Measurements from ENCODE around the gene TRAPPC2L.

TRAPPC2L gene

DNA sequence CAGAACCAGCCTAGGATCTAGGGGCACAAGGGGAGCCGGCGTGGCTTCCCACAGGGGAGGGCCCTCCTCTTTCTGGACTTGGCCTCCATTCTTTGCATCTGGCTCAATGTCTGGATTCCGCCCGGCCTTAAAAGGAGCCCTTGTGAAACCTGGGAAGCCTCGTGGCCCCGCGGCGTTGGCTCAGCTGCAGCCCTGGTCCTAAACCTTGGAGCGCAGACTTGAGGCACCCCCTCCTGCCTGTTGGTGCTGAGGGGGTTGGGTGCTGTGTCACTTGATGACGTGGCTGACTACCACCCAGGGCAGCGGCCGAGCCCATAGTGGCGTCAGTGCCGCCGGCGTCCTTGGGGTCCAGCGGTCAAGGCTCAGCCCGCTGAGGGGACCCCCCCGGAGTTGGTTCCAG is 4.4 kb downstream of the TRAPPC2L start:
- no peak for DNase-seq (ENCODE audit: low spot score)

DNA sequence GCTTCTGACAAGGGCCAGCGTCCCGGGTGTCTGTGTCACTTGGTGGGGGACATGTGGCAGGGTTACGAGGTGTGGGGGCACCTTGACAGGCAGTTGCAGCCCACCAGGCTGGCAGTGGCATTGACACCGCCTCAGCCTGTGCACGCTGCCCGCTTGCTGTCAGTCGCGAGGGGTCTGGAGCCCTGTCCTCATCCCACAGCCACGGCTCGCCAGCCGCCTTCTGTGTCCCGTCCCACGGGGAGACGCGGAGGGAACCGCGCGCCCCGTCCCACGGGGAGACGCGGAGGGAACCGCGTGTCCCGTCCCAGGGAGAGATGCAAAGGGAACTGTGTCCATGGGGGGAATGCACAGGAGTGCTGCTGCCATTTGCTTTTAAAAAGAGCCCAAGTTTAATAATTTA is 6.0 kb downstream of the TRAPPC2L start:
- DNase-seq (ENCODE audit: low spot score): no peak

DNA sequence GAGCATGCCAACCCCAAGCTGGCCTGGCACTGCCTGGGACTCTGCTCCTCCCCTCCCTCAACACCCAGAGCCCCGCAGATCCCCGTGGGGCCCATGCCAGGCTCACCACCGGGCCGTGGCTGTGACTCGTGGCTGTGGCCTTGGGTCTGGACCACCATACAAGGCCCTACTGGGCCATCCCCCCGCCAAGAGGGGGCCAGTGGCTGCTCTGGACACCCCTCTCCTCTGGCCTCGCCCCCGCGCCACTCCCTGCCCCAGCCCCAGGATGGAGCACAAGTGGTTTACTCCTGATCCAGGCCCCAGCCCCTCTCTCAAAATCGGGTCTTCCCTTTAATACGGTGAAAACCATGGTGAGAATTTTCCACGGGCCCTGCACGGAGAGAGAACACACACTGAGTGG is 6.5 kb downstream of the TRAPPC2L start:
- no peak for DNase-seq (ENCODE audit: low spot score)

DNA sequence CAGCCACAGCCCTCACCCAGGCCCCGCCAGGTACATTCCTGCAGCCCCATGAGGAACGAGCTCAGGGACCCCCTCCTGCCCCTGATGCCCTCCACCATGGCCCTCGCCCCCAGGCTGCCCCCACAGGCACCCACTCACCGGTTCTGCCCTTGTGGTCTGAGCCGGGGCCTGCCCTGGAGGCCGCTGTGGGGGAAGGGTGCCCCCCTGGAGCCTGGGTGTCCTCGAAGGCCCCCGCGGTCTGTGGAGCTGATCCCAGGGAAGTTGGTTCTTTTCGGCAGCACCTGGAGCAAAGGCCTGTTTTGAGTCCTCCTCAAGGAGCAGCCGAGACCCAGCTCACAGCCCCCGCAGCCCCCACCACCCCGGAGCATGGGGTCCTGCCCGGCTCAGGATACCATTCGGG is 7.2 kb downstream of the TRAPPC2L start:
- DNase-seq (ENCODE audit: low spot score): no peak

DNA sequence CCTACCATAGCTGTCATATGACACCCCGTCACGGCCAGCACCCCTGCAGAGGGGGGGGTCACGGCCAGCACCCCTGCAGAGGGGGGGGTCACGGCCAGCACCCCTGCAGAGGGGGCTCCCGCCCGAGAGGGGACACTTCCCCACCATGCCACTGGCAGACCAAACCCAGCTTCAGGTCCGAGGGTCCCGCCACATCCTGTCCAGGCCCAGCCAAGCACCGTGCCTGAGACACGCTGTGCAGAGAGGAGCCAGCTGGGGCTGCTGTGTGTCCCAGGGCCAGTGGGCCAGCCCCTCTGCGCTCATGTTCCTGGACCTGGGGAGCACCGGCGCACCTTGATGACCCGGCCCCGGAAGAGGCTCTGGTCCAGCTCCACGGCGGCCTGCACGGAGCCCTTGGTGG is 7.6 kb downstream of the TRAPPC2L start:
- no peak for DNase-seq (ENCODE audit: low spot score)

DNA sequence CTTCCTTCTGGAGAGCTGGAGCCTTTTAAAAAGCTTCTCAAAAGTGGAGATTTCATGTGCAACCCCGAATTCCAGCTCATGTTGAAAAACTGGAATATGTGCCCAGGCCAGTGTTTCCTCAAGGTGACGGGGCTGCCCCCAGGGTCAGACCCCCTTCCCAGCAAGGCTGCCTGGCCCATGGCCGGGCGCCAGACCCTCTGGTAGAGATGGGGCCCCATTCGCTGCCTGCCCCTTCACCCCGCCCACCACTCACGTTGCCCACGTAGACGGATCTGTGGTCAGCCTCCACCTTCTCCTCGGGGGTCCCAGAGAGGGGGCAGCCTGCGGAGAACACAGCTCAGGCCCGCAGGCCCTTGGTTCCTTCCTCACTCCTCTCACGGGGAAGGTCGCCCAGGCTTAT is 8.4 kb downstream of the TRAPPC2L start:
- DNase-seq (ENCODE audit: low spot score): no peak

DNA sequence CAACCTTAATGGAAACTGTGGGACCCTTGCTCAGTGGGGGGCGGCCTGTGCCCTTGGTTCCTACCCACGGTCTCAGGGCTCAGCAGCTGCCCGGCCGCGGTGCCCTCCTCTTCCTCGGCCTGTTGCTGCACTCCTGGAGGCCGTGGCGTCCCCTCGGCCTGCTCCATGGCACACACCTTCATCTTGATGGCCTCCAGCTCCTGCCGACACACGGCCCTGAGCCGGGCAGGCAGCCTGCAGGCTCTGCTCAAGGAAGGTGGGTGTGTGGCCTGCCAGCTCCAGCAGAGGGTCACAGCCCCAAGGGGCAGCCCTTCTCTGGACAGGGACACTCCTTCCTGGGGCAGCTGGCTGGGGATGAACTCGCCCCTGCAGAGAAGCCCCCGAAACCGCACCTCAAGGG is 8.8 kb downstream of the TRAPPC2L start:
- no peak for DNase-seq (ENCODE audit: low spot score)

DNA sequence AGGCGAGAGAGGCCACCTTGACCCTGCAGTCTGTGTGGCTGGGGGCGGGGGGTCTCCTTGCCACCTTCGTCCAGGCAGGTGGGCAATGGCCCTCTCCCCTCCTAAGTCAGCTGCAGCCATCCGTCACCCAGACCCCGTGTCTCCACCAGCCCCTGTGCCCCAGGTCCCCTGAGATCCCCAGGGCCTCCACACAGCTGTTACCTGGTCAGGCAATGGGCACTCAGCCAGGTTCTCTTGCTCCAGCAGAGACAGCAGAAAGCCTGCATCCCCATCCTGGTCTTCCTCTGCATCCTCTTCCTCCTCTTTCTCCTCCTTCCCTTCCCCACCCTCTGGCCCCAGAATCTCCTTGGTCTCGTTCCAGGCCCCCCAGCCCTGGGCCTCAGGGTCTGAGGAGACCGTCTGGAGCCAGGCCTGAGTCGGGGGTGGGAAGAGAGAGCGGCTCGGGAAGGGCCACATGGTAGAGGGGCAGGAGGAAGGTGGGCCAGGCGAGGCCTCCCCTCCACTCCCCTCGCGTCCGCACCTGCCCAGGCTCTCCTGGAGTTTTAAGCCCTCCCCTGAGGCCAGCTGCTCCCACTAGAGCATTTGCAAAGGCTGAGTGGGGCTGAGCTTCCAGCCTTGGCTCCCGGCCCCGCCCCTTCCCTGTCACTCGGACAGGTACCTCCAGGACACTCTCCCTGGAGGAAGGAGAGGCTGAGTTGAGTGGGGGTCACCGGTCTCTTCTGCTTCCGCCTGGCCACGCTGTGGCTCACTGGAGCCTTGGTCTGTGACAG is 9.4 kb downstream of the TRAPPC2L start, which contains the start of gene PABPN1L:
Gene PABPN1L, minus strand, starts transcription at position 510 of the 770 bp plus-strand sequence. Its CDS starts 54 bp downstream, at position 456.
- no peak for DNase-seq (ENCODE audit: low spot score)

DNA sequence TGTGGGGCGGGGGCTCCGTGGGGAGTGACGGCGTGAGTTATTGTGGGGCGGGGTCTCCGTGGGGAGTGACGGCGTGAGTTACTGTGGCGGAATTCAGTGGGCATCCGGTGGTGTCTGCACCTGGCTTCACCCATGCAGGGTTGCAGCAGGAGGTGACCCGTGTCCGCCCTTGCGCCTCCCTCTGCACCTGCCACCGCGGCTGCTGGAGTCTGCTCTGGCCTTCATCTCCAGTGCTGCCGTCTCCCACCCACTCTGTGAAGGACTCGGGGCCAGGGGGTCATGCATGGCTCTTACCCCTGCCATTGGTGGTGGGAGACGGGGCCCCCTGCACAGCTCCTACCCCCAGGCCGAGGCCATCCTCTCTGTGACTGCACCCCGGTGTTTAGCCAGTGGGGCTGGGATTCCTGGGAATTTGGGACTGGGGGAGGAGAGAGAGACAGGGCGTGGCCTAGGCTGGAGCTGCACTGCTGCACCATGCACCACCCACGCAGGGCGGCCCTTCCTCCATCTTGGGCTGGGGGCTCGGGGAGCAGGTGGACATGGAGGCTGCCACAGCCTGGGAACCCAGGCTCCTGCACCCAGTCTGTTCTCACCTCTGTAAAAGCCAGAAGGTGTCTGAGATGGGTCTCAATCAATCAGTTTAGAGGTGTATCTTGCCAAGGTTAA is 10.8 kb downstream of the TRAPPC2L start:
- no peak for DNase-seq (ENCODE audit: low spot score)

DNA sequence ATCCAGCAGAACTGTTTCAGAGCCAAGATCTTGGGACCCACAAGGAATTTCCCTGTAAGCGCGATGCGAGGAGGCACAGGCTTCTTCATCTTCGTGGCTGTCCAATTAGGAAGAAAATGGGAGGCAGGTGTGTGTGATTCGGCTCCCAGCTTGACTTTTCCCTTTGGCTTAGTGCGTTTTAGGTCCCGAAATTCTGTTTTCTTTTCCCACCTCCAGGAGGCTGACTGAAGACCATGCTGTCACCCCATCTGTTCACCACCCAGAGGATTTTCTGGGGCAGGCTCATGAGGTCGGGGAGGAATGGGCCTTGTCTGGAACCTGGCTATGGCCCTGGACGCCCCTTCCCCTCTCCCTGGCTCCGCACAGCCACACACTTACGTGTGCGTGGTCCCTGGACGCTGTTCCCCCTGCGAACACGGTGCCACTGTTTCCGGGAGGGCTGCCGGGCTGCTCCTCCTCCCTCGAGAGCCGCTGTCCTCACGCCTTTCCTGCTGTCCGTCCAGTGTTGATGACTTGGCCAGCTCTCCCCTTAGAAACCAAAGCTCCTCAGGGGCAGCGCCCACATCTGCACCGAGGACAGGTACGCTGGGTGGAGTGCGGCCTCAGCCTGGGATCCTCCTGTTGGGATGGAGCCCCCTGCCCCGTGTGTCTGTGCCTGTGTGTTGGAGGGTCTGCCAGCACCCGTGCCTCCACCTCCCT is 12.2 kb downstream of the TRAPPC2L start:
- no peak for DNase-seq (ENCODE audit: low spot score)

DNA sequence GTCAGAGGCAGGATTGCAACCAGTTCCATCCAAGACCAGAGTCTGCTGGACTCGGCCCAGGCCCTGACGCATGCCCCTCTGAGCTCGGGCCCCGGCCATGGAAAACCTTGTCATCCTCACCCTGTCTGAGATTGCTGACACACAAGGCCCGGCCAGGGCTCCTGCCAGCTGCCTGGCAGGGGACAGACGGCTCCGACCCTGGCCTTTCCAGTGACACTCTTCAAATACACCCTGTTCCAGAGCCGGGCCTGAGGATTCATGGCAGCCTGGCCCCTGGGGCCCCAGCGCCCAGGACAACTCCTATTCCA is 12.7 kb downstream of the TRAPPC2L start:
- DNase-seq (ENCODE audit: low spot score): no peak

DNA sequence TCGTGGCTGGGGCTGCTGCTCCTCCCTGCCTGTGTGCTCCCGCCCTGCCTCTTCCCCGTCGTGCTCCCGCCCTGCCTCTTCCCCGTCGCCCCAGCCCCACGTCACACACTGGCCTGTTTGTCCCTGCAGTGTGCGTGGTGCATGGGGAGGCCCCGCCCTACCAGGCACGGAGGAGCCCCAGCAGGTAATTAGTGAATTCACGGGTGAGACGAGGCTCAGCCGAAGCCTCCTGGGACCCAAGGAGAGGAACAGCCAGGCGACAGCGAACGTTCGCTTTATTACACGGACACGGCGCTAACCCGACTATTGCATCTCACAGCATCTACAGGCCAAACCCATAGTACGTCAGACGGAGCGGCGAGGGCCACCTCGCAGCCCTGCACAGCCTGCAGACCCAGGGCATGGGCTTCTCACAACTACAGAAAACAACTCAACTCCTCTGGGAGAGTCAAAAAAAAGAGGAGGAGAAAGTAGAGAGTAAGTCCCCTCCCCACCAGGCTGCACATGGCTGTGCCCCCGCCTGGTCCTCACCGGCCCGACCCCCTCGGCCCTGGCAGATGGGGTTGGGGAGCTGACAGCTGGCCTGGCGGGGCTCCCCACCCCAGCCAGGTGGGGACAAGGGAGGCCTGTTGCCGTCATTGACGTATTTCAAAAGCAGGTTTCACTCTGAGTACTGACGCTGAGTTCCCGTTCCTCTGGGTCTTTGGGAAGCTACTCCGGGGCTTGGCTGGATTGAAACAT is 13.9 kb downstream of the TRAPPC2L start:
- DNase-seq (ENCODE audit: low spot score): no peak

DNA sequence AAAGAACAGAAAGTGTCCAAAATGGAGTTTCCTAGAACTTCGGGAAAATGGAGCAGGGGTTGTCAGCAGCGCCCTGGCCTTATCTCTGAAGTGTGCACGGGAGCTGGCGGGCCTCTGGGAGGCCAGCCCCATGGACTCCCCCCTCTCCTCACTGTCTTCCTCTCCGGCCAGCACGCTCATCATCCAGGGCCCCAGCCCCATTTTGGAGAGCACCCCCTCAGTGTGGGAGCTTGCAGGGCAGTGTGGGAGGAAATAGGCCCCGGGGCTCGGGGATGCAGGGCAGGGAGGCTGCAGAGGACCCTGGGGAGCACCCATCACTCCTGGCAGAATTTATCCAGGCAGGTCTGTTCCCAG is 14.4 kb downstream of the TRAPPC2L start:
- no peak for DNase-seq (ENCODE audit: low spot score)

DNA sequence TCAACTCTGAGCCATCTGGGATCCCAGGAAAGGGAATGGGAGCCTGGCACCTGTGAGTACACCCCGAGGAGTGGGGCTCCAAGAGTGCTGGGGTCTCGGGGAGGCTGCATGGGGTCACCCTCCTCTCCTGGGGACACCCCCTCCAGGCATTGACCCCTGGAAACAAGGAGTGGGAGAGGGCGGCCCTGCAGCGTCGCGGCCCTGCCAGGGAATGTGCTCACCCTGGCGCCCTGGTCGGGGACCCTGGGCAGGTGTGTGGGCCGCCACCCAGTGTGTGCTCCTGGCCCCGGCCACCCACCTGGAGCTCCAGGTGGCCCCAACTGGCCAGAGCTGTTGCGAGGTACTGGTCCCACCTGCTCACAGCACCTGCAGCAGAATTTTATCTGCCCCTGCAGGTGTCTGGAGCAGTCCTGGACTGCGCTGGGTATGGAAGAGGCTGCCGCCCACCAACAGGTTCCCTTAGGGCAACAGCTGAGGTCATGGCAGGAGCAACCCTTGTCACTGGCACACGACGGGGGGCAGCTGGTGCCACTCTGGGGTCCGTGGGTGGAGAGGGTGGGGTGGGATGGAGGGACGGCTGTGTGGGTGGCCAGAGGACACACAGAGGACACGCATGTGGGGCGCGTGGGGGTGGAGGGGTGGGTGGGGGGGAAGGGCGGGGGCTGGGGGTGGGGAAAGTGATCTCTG is 14.9 kb downstream of the TRAPPC2L start:
- no peak for DNase-seq (ENCODE audit: low spot score)

DNA sequence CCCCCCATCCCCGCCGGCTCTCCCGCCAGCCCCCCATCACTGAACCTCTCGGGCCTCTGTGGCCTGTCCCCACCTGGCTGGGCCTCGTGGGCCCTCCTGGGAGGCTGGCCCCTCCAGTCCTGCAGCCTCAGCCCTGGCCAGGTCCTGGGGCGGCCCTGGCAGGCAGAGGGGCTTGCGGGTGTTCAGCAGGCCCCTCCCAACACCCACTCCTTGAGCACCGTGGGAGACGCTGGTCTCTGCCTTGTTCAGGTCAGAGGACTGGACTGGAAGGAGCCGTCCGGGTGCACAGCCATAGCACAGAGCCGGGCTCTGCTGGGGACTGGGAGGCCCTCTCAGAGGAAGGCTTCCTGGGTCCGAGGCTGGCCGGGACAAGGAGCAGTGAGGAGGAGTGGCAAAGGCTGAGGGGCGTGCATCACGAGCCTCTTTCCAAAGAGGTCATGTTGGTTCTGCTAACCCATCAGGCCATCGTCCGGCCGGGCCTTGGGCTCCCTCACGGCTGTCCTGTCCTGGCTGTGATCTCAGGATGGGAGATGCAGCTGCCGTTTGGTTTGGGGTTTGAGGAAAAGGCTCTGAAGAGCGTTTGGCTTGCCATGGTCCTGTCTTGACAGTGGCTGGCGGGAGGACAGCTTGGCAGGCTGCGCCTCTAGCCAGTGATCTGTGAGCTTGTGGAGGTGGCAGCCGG is 15.9 kb downstream of the TRAPPC2L start:
- no peak for DNase-seq (ENCODE audit: low spot score)

DNA sequence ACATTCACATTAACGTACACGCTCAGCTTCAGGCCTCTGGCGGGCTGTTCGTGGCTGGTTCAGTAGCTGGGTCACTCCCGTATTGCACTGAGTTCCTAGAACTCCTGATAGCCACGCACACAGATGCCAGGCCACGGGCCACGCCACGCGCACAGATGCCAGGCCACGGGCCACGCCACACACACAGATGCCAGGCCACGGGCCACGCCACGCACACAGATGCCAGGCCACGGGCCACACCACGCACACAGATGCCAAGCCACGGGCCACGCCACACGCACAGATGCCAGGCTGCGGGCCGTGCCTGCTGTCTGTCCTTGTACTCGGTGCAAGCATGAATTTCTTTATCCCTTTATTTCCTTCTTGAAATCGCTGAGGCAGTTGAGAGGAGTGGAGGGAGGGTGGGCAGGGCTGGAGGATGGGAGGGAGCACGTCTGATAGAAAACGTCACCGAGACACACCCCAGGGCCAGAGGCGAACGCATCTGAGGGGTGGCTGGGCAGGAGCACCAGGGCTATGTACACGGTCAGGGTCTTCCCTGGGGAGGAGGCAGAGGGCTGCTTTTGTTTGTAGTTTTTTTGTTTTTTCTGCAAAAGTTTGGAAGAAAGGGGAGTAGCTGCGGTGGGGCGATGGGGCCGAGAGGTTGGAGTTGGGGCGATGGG is 18.1 kb downstream of the TRAPPC2L start:
- DNase-seq (ENCODE audit: low spot score): no peak

DNA sequence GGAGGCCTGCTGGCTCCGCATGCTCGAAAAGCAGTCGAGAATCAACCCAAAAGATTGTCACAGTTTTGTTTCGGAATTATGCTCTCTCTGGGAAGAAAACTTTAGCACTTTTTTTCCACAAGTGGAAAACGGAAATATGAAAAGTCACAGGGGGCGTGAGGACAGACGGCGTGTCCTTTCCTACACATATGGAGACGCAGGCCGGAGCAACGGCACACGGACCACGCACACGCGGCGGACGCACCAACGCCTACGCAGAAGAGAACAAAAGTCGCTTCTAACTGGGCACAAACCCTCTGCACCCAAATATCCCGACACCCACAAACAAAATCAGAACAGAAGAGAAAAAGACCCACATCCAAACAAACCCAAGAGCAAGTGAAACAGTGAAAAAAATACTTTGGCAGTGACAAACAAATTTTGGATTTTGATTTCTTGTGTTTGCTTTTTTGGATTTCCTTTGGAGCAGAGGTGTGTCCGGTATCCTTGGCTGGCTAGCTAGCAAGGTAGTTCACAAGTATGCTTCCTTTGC is 18.8 kb downstream of the TRAPPC2L start:
- no peak for DNase-seq (ENCODE audit: low spot score)

DNA sequence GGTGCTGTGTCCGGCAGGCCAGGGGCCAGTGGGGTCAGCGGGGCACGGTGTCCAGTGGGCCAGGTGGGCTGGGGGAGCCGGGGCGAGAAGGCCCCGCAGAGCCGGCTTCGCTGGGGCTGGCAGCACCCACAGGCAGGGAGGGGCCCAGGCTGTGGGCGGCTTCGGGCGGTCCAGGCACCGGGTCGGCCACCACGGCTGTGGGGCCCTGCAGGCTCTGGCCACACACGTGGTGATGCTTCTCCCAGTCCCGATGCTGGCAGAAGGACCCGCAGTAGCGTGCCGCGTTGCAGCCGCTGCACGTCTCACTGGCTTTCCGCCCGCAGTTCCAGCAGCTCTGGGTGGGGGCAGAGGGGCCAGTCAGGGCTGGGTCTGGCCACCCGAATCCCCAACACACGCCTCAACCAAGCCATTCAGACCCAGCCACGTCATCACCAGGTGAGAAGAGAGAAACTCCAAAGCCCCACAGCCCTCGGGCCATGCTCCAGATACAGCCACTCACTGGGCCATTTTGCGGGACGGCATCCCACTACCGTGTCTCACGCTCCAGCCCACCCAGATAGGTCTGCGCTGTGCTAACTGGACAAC is 20.1 kb downstream of the TRAPPC2L start:
- DNase-seq (ENCODE audit: low spot score): no peak

DNA sequence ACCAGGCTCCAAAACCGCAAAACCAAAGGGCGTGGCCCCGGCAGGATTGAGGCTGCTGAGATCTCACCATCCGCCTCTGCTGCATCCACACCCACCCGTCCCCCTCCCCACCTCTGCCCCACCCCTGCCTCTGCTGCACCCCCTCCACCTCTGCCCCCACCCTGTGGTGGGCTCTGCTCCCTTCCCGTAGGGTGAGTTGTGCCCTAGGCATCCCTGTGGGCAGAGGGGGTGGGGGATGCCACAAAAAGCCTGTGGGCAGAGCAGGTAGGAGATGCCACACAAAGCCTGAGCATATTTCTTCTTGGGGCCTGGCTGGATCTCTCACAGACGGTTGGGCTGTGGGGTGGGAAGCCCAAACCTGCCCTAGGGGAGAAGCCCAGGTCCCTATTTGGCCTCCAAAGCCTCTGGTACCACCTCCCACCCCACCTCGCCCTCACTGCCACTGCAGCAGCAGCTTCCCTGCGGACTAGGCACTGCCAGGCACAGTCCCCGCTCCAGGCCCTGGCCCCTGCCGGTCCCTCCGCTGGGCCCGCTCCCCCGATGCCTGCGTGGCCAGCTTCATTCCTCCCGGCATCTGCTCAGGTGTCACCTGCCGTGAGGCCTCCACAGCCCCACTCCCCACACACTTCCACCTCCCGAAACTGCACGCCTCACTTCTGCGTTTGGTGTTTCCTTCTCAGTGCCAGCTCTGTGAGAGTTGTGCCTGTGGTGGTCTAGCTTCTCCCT is 20.8 kb downstream of the TRAPPC2L start:
- no peak for DNase-seq (ENCODE audit: low spot score)

DNA sequence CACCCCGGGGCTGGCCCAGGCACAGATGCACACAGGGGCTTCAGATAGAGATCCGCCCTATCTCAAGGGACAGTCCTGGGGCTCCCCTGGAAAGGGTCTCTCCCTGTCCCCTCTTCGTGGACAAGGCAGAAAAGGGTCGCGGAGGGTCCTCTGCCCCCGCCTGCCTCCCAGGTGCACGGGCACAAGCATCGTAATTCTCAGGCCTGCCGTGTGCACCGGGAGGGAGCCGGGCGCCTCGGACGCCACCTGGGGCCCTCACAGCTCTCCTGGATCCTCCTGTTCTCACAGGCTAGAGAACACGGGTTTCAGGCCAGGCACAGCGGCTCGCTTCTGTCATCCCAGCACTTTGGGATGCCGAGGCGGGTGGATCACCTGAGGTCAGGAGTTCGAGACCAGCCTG is 21.4 kb downstream of the TRAPPC2L start:
- no peak for DNase-seq (ENCODE audit: low spot score)

Measured in LoVo (cell line).